ENCODE measurements around the gene KCNMB1.

KCNMB1 gene

DNA sequence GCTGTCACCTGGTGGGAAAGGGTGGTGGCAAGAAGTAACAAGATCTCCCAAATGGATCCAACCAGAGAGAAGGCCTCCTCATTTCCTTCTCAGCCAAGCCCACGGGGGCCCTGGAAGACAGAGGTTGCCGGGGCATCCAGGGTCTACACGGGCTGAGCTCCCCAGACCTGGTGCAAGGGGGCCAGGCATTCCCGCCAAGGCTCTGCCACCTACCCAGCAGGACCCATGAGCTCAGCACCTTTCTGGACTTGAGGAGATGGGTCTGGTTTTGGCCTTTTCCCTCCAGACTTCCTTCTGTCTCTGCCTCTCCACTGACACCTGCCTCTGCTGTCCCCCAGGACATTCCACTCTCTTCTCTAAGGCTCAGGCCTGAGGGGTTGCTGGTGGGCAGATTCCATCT is 42.4 kb upstream of the KCNMB1 start:
- Histone ChIP-seq H3K4me1 (ENCODE audit: insufficient read depth, insufficient read length) (peaks cover 2% of the 10 kb centered on the region), H3K27me3 (ENCODE audit: insufficient read depth, insufficient read length) (no peaks in the 10 kb centered on the region), H3K4me3 (ENCODE audit: insufficient read length, low read depth) (no peak overlapping the region), H3K36me3 (ENCODE audit: insufficient read depth, insufficient read length, low read length) (no peaks in the 10 kb centered on the region), H3K9ac (ENCODE audit: insufficient read length, low read depth) (no peak overlapping the region), H3K9me3 (ENCODE audit: insufficient read depth, low read length) (no peaks in the 10 kb centered on the region)
- DNase-seq (ENCODE audit: low read depth, low spot score): no peak
- TF ChIP-seq SUZ12 (IDR thresholded peaks at IDR 0.05; ENCODE audit: extremely low read depth, insufficient read depth, insufficient read length) (no peak), ZNF274 (IDR thresholded peaks at IDR 0.05; ENCODE audit: low read depth, low read length) (no peak), YY1 (IDR thresholded peaks at IDR 0.05; ENCODE audit: insufficient read depth, insufficient read length) (no peak)

DNA sequence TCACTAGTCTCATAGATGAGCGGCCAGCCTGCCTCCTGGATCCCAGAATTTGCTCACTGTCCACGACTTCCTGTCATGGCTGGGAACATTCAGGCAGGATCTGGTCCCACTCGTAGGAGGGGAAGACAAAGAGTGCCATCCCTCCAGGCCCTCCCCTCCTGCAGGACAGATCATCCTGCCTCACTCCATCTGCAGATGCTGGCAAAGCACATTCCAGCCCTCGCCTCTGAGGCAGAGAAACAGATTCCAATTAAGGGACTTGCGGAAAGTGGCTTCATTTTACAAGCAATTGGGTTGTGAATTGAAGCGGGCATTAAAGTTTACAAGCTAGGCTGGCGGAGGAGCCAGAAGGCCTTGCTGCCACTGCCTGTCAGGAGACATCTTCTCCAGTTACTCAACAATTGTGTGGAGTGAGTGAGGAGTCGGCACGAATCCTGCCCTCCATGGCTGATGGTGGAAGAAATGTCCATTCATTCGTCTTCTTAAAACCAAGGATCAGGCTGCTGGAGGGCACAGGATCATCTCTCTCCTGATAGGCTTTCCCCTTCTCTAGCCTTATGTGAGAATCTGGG is 41.8 kb upstream of the KCNMB1 start:
- Histone ChIP-seq H3K9ac (ENCODE audit: insufficient read length, low read depth) (no peak overlapping the region), H3K36me3 (ENCODE audit: insufficient read depth, insufficient read length, low read length) (no peaks in the 10 kb centered on the region), H3K4me1 (ENCODE audit: insufficient read depth, insufficient read length) (no peaks in the 10 kb centered on the region), H3K4me3 (ENCODE audit: insufficient read length, low read depth) (no peak overlapping the region), H3K9me3 (ENCODE audit: insufficient read depth, low read length) (no peaks in the 10 kb centered on the region), H3K27me3 (ENCODE audit: insufficient read depth, insufficient read length) (no peaks in the 10 kb centered on the region)
- DNase-seq (ENCODE audit: low read depth, low spot score): no peak
- TF ChIP-seq YY1 (IDR thresholded peaks at IDR 0.05; ENCODE audit: insufficient read depth, insufficient read length): no peak
- TF ChIP-seq SUZ12 (IDR thresholded peaks at IDR 0.05; ENCODE audit: extremely low read depth, insufficient read depth, insufficient read length): no peak
- TF ChIP-seq ZNF274 (IDR thresholded peaks at IDR 0.05; ENCODE audit: low read depth, low read length): no peak

DNA sequence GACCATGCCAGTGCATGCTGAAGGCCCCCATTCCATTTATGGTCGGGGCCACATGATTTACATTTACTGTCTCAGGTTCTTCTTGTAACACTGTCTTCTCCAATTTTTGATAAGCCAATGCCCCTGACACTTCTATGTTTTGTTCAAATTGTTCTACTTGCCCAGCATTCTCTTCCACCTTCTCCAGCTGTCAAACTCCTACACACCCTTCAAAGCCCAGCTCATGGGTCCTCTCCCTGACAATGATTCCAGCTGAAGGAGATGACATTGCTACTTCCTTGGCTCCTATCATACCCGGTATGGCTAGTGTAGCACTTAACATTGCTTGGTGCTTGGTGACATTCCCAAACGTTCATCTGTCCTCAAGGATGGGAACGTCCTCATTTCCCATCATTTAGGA is 41.1 kb upstream of the KCNMB1 start:
- Histone ChIP-seq H3K36me3 (ENCODE audit: insufficient read depth, insufficient read length, low read length) (no peaks in the 10 kb centered on the region), H3K27me3 (ENCODE audit: insufficient read depth, insufficient read length) (no peaks in the 10 kb centered on the region), H3K9me3 (ENCODE audit: insufficient read depth, low read length) (no peaks in the 10 kb centered on the region), H3K4me1 (ENCODE audit: insufficient read depth, insufficient read length) (no peaks in the 10 kb centered on the region), H3K9ac (ENCODE audit: insufficient read length, low read depth) (no peak overlapping the region), H3K4me3 (ENCODE audit: insufficient read length, low read depth) (no peak overlapping the region)
- no peak for TF ChIP-seq SUZ12 (IDR thresholded peaks at IDR 0.05; ENCODE audit: extremely low read depth, insufficient read depth, insufficient read length)
- no peak for TF ChIP-seq YY1 (IDR thresholded peaks at IDR 0.05; ENCODE audit: insufficient read depth, insufficient read length)
- no peak for TF ChIP-seq ZNF274 (IDR thresholded peaks at IDR 0.05; ENCODE audit: low read depth, low read length)
- no peak for DNase-seq (ENCODE audit: low read depth, low spot score)

DNA sequence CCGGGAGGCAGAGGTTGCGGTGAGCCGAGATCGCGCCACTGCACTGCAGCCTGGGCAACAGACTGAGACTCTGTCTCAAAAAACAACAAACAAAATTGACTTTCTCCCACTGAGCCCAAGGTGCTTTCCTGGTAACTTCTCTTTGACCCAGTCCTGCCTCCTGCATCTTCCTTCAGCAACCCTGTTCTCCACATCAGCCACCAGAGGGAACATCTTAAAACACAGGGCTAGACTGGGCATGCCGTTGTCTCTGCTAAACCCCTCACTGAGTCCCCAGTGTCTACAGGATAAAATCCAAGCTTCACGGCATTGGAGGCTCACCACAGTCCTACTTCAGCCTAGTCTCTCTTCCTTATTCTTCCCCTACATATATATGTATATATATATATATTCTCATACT is 39.8 kb upstream of the KCNMB1 start:
- Histone ChIP-seq H3K36me3 (ENCODE audit: insufficient read depth, insufficient read length, low read length) (no peaks in the 10 kb centered on the region), H3K27me3 (ENCODE audit: insufficient read depth, insufficient read length) (no peaks in the 10 kb centered on the region), H3K4me1 (ENCODE audit: insufficient read depth, insufficient read length) (no peaks in the 10 kb centered on the region), H3K9me3 (ENCODE audit: insufficient read depth, low read length) (no peaks in the 10 kb centered on the region), H3K9ac (ENCODE audit: insufficient read length, low read depth) (no peak overlapping the region), H3K4me3 (ENCODE audit: insufficient read length, low read depth) (no peak overlapping the region)
- no peak for TF ChIP-seq SUZ12 (IDR thresholded peaks at IDR 0.05; ENCODE audit: extremely low read depth, insufficient read depth, insufficient read length)
- TF ChIP-seq ZNF274 (IDR thresholded peaks at IDR 0.05; ENCODE audit: low read depth, low read length): no peak
- TF ChIP-seq YY1 (IDR thresholded peaks at IDR 0.05; ENCODE audit: insufficient read depth, insufficient read length): no peak
- DNase-seq (ENCODE audit: low read depth, low spot score): no peak

DNA sequence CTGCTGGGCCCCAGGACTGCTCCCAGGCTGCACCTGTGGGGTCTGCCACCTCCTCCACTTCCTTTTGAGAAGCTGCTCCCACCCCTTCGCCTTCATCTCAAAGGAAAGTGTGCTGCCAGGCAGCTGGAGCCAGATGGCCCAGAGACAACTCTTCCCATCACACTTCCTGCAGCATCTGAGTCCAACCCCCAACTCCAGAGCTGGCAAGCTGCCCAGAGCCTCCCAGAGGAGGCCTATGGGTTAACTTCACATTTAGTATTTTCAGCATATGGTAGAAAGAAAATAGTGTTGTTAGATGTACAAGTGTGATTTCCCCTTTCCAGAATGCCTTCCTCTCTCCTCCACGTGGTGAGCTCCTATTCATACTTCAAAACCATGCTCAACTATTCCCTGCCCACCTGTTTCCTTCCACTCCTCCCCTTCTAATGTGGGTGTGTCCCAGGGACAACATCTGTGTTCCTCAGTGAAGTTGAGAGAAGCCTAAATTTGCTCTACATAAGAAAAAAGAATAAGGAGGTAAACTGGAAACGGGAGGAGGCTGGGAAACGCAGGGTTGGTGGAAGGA is 38.6 kb upstream of the KCNMB1 start:
- Histone ChIP-seq H3K9ac (ENCODE audit: insufficient read length, low read depth) (no peak overlapping the region), H3K27me3 (ENCODE audit: insufficient read depth, insufficient read length) (no peaks in the 10 kb centered on the region), H3K36me3 (ENCODE audit: insufficient read depth, insufficient read length, low read length) (no peaks in the 10 kb centered on the region), H3K4me3 (ENCODE audit: insufficient read length, low read depth) (no peak overlapping the region), H3K4me1 (ENCODE audit: insufficient read depth, insufficient read length) (no peaks in the 10 kb centered on the region), H3K9me3 (ENCODE audit: insufficient read depth, low read length) (no peaks in the 10 kb centered on the region)
- DNase-seq (ENCODE audit: low read depth, low spot score): no peak
- no peak for TF ChIP-seq YY1 (IDR thresholded peaks at IDR 0.05; ENCODE audit: insufficient read depth, insufficient read length)

DNA sequence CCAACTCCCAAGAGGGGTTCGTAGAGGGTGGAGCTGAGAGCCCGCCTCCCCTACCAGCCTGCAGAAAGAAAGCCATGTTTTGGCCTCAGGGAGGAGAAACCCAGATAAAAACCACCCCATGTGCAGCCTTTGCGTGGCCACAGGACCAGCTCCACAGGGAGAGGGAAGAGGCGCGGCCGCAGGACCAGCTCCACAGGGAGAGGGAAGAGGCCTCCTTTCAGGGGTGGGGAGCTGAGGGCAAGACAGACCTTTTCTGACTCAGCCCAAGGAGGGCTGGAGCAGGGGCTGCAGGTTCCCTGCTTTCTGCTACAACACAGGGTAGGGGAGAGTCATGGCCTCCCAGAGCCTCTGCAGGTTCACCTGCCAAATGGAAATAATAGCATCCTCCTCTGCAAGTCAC is 37.6 kb upstream of the KCNMB1 start:
- H3K27me3 ChIP-seq (ENCODE audit: insufficient read depth, insufficient read length): no peaks in the 10 kb centered on the region
- no peak for DNase-seq (ENCODE audit: low read depth, low spot score)
- H3K36me3 ChIP-seq (ENCODE audit: insufficient read depth, insufficient read length, low read length): no peaks in the 10 kb centered on the region
- H3K9me3 ChIP-seq (ENCODE audit: insufficient read depth, low read length): no peaks in the 10 kb centered on the region
- no peak overlapping the region for H3K4me3 ChIP-seq (ENCODE audit: insufficient read length, low read depth)
- TF ChIP-seq ZNF274 (IDR thresholded peaks at IDR 0.05; ENCODE audit: low read depth, low read length): no peak
- TF ChIP-seq SUZ12 (IDR thresholded peaks at IDR 0.05; ENCODE audit: extremely low read depth, insufficient read depth, insufficient read length): no peak
- no peak for TF ChIP-seq YY1 (IDR thresholded peaks at IDR 0.05; ENCODE audit: insufficient read depth, insufficient read length)
- no peak overlapping the region for H3K9ac ChIP-seq (ENCODE audit: insufficient read length, low read depth)
- no peaks in the 10 kb centered on the region for H3K4me1 ChIP-seq (ENCODE audit: insufficient read depth, insufficient read length)

DNA sequence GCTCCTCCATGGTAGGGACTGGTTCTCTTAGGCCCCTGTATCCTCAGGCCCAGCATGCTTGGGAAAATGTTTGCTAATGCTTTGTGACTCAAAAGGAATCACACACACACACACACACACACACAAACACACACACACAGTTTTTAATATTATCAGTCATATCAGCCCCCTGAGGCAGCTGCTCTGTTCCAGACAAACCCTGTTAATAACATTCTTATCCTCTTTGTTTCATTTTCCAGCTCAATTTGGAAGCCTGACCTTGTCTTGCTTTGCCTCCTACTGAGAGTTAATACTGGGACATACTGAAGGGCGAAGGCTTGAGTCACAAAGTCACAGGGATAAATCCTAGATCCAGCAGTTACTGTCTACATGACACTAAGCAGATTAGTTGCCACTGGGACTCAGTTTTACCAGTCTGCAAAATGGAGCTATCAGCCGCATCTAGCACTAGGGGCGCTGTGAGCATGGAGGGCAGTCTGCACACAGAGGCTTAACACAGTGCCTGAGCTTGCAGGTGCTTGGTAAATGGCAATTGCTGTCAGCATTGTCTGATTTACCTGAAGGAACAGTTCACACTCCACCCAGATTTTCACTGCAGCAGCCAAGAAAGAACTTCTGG is 37.1 kb upstream of the KCNMB1 start:
- H3K36me3 ChIP-seq (ENCODE audit: insufficient read depth, insufficient read length, low read length): no peaks in the 10 kb centered on the region
- no peaks in the 10 kb centered on the region for H3K9me3 ChIP-seq (ENCODE audit: insufficient read depth, low read length)
- no peak overlapping the region for H3K9ac ChIP-seq (ENCODE audit: insufficient read length, low read depth)
- DNase-seq (ENCODE audit: low read depth, low spot score): no peak
- TF ChIP-seq ZNF274 (IDR thresholded peaks at IDR 0.05; ENCODE audit: low read depth, low read length) (no peak), YY1 (IDR thresholded peaks at IDR 0.05; ENCODE audit: insufficient read depth, insufficient read length) (no peak), SUZ12 (IDR thresholded peaks at IDR 0.05; ENCODE audit: extremely low read depth, insufficient read depth, insufficient read length) (no peak)
- no peak overlapping the region for H3K4me3 ChIP-seq (ENCODE audit: insufficient read length, low read depth)
- no peaks in the 10 kb centered on the region for H3K4me1 ChIP-seq (ENCODE audit: insufficient read depth, insufficient read length)
- H3K27me3 ChIP-seq (ENCODE audit: insufficient read depth, insufficient read length): no peaks in the 10 kb centered on the region

All from NT2/D1 (cell line).